GM18498 (cell line): ENCODE results near the gene CD55.

Source experiments
- ATAC-seq: cut with Tn5 transposase; IDR thresholded peaks from one replicate; pipeline ENCODE4 v1.9.1; 2021; ENCODE audit warnings: mild to moderate bottlenecking, moderate library complexity; ENCODE audit not compliant: unreplicated experiment

Gene CD55

GRCh38 chr1:207321079-207321789 is at the start of gene CD55:
CD55 (plus strand) TSS chr1:207321678; CDS start chr1:207321766, 88 bp downstream.
- ATAC-seq: peak; percentile 94

- ATAC-seq: no peak
Measured at GRCh38 chr1:207274882-207275281, 46.6 kb upstream of the CD55 start.

- no peak for ATAC-seq
Measured at GRCh38 chr1:207276465-207276864, 45.0 kb upstream of the CD55 start.

GRCh38 chr1:207277241-207277640 is 44.2 kb upstream of the CD55 start:
- ATAC-seq: no peak

- ATAC-seq: no peak
Measured at GRCh38 chr1:207279652-207280051, 41.8 kb upstream of the CD55 start.

- no peak for ATAC-seq
Measured at GRCh38 chr1:207280706-207281105, 40.8 kb upstream of the CD55 start.

- ATAC-seq: no peak
Measured at GRCh38 chr1:207282058-207282457, 39.4 kb upstream of the CD55 start.

- no peak for ATAC-seq
Measured at GRCh38 chr1:207282496-207283380, 38.7 kb upstream of the CD55 start.

GRCh38 chr1:207283421-207283820 is 38.1 kb upstream of the CD55 start:
- ATAC-seq: no peak

- ATAC-seq: no peak
Measured at GRCh38 chr1:207284209-207284897, 37.1 kb upstream of the CD55 start.

- ATAC-seq: no peak
Measured at GRCh38 chr1:207286786-207287468, 34.6 kb upstream of the CD55 start.

- ATAC-seq: no peak
Measured at GRCh38 chr1:207288315-207288714, 33.2 kb upstream of the CD55 start.

- no peak for ATAC-seq
Measured at GRCh38 chr1:207289756-207290155, 31.7 kb upstream of the CD55 start.

GRCh38 chr1:207291723-207292122 is 29.8 kb upstream of the CD55 start:
- no peak for ATAC-seq

- no peak for ATAC-seq
Measured at GRCh38 chr1:207298186-207298585, 23.3 kb upstream of the CD55 start.

GRCh38 chr1:207298636-207299398 is 22.7 kb upstream of the CD55 start:
- no peak for ATAC-seq

GRCh38 chr1:207300970-207301369 is 20.5 kb upstream of the CD55 start:
- no peak for ATAC-seq

- no peak for ATAC-seq
Measured at GRCh38 chr1:207302618-207303393, 18.7 kb upstream of the CD55 start.

- no peak for ATAC-seq
Measured at GRCh38 chr1:207304710-207305488, 16.6 kb upstream of the CD55 start.
